Stimulated activated CD4-positive, alpha-beta T cell treated with anti-CD3 and anti-CD28 coated beads, Interleukin-12 subunit alpha, Interleukin-12 subunit beta, amount 100 ng/mL, for 24 hours (primary cell): ENCODE data around the gene PCGF2.

Source experiments
- DNase-seq, 2 experiments: peaks; one replicate each; pipeline ENCODE4 v3.0.0-alpha.2; 2020; ENCODE audit warnings: low read depth in 2 of 2

PCGF2 gene

GRCh38 chr17:38719289-38719942, 28.7 kb downstream of the PCGF2 start:
- DNase-seq: no peak

GRCh38 chr17:38717139-38717745, 30.9 kb downstream of the PCGF2 start:
- no peak for DNase-seq

GRCh38 chr17:38716368-38717005, 31.6 kb downstream of the PCGF2 start:
- DNase-seq: no peak

GRCh38 chr17:38715216-38715943, 32.8 kb downstream of the PCGF2 start:
- DNase-seq: no peak

GRCh38 chr17:38713456-38714075, 34.6 kb downstream of the PCGF2 start:
- DNase-seq: no peak

GRCh38 chr17:38712593-38712992, 35.5 kb downstream of the PCGF2 start:
- DNase-seq: no peak

GRCh38 chr17:38711792-38712571, 36.2 kb downstream of the PCGF2 start:
- no peak for DNase-seq

- no peak for DNase-seq
Observed at GRCh38 chr17:38710985-38711384, 37.2 kb downstream of the PCGF2 start.

GRCh38 chr17:38710604-38710962, 37.6 kb downstream of the PCGF2 start:
- no peak for DNase-seq

- DNase-seq: no peak
Observed at GRCh38 chr17:38709864-38710603, 38.1 kb downstream of the PCGF2 start.

- DNase-seq: no peak
Observed at GRCh38 chr17:38709104-38709820, 38.9 kb downstream of the PCGF2 start.

- no peak for DNase-seq
Observed at GRCh38 chr17:38707678-38708351, 40.3 kb downstream of the PCGF2 start.

- peak in 1 of 2 experiments; percentile 26 for DNase-seq
Observed at GRCh38 chr17:38706505-38707216, 41.5 kb downstream of the PCGF2 start.

- no peak for DNase-seq
Observed at GRCh38 chr17:38705803-38706504, 42.2 kb downstream of the PCGF2 start.

- no peak for DNase-seq
Observed at GRCh38 chr17:38705523-38705802, 42.7 kb downstream of the PCGF2 start.

GRCh38 chr17:38704606-38705522, 43.3 kb downstream of the PCGF2 start, which contains the start of gene MLLT6:
Gene MLLT6, plus strand, starts transcription at chr17:38705273. Its CDS starts 360 bp downstream, at chr17:38705633.
- DNase-seq: peak; percentile 52 to 62
